ENCODE measurements around the gene TUT1.

GRCh38 chr11:62622476-62623089 lies 31.3 kb upstream of the TUT1 start:
- no peak; the same call in 1 of the 2 replicates for TF ChIP-seq GATA2 (IDR thresholded peaks at IDR 0.05; ENCODE audit: low read depth, low read length)
- TF ChIP-seq GATA3 (IDR thresholded peaks at IDR 0.05; ENCODE audit: low read depth, low read length) = no peak

Measured in SH-SY5Y (cell line).